HG03135 (cell line): ENCODE data around the gene CDHR2.
A peak's percentile ranks its signal among the peaks of the same experiment; 100 is the strongest.

Source experiments
- ATAC-seq: cut with Tn5 transposase; IDR thresholded peaks from one replicate; pipeline ENCODE4 v1.9.1; 2021; ENCODE audit warnings: mild to moderate bottlenecking, moderate library complexity; ENCODE audit not compliant: unreplicated experiment

The CDHR2 gene

DNA sequence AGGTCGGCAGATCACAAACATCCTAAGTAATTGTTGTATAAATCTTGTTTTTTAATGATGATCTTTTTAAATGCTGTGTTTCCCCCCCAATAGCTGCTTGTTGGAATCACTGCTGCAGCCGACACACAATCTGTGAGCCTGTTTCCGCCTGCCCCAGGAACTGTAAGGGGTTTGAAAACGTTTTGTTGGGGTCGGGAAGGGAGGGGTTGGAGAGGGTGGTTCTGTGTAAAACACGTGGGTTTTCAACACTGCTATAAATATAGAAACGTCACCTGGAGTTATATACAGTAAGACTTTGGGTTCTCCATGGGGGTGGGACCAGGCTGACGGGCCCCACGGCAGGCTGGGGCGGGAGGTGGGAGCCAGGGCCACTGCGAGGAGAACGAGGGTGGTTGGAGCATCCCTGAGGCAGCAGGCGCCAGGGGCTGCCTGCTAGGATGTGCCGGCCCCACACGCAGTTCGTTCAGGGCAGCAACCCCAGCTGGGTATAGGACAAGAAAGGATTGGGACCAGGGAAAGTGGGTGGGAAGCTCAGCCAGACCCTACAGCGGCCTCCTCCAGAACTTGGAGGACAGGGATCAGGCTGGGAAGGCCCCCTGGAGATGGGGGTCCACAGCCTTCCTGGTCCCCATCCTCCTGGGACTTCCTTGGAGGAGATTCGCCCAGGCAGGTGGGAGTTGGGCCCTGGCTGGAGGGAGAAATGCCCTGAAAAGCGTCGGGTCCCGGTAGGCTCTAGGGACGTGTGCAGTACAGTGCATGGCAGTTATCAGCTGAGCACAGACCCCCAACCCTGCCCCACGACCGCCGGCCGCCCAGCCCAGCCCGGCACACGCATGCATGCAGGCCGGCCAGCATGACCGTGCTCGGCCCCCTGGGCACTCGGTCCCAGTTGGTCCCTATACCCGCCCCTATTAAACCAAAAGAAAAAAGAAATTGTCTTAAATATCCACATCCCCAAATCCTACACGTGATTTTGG lies 21.6 kb upstream of the CDHR2 start:
- ATAC-seq, result no peak

GRCh38 chr5:176528301-176528700 lies 20.8 kb upstream of the CDHR2 start:
- no peak for ATAC-seq

DNA sequence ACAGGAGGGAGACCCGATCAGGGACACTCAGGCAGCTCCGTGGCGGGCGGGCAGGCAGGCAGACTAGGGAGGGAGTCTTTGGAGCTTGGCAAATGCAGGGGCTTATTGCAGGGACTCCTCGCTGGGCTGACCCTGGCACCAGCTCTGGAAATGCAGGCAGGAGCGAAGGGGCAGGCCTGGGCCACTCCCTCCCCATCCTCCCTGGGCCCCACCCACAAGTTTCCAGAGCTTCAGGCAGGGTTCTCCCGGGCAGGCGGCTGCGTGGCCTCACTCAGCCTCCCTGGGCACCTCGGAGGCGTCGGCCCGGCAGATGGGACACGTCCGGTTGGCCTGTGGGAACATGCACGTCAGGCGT lies 20.4 kb upstream of the CDHR2 start:
- ATAC-seq, result no peak

DNA sequence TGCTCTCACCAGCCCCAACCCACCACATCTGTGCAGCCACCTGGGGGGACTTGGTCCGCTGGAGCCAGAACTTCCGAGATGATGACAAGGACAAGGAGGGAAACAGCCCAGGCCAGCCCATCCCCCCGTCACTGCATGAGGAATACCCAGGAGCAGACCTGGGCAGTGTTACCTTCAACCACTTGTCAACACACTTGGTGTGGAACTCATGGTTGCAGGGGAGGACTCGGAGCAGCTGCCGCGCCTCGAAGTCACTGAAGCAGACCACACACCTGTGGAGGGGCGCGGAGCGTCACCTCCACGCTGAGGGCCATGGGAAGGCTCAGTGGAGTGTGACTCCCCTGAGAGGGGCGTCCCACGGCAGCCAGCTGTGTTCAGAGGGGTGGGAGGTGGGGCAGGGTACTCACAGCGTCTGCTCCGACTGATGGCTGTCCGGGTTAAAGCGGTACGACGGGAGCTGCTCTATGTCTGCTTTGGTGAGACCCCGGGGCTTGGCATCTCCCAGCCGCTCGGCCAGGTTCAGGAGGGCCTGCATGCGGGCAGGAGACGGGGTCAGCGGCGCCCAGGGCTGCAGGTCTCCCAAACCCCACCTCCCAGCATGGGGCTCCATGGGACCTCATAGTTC lies 19.9 kb upstream of the CDHR2 start:
- no peak for ATAC-seq

DNA sequence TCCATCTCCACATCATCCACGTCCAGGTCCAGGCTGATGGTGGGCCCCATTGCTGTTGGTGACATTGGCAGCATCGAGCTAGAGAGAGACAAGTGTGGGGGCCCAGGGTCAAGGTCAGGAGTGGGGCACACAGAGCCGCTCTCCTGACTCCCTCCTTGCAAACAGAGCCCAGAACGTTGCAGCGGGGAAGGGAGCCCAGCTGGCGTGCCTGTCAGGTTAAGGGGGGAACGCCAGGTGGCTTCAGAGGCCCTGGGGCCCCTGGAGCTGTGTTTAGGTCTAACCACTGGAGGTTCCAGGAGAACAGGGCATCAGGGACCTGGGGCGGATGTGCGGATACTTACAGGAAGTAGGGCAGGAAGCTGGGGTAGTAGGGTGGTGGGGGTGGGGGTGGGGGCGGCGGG lies 19.4 kb upstream of the CDHR2 start:
- ATAC-seq, result no peak

DNA sequence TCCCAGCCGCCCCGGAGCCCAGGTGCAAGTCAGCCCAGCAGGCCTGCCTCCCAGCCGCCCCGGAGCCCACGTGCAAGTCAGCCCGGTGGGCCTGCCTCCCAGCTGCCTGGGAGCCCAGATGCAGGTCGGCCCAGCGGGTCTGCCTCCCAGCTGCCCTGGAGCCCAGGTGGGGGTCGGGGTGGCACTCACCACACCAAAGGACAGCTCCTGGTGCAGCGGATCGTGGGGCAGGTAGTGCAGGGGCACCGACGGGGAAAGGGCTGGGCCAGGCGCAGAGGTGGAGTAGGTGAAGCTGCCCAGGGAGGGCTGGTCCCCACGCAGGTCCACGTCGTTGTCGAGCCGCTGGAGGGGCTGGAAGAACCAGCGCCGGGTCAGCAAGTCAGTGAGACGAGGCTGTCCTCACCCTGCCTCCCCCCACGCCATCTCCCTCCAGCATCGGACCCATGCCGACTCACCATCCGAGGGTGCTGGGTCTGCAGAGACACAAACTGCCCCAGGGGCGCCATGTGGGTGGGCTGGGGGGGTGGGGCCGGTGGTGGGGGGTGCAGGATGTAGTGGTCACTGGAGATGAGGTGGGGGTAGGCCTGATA lies 18.7 kb upstream of the CDHR2 start:
- no peak for ATAC-seq

- no peak for ATAC-seq
These were observed 17.9 kb upstream of the CDHR2 start for GRCh38 chr5:176530983-176531901.

GRCh38 chr5:176531902-176532493 lies 17.1 kb upstream of the CDHR2 start:
- ATAC-seq, result no peak

GRCh38 chr5:176532795-176533194 lies 16.3 kb upstream of the CDHR2 start:
- no peak for ATAC-seq

DNA sequence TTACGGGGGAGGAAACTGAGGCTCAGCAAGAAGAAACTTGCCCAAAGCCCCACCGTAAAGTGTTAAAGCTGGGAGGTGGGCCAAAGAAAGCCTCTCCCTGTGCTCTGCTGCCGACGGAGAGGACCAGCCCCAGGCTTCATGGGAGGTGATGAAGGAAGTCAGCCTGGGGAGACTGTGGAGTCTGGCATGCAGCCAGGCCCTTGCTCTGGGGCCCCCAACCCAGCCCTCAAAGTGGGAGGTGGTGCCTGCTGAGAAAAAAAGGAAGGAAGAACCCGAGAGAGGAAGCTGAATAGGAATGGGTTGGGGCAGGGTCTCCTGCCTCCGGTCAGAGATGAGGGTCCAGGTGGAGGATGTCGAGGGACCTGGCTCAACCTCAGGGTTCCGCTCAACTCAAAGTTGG lies 15.8 kb upstream of the CDHR2 start:
- no peak for ATAC-seq

DNA sequence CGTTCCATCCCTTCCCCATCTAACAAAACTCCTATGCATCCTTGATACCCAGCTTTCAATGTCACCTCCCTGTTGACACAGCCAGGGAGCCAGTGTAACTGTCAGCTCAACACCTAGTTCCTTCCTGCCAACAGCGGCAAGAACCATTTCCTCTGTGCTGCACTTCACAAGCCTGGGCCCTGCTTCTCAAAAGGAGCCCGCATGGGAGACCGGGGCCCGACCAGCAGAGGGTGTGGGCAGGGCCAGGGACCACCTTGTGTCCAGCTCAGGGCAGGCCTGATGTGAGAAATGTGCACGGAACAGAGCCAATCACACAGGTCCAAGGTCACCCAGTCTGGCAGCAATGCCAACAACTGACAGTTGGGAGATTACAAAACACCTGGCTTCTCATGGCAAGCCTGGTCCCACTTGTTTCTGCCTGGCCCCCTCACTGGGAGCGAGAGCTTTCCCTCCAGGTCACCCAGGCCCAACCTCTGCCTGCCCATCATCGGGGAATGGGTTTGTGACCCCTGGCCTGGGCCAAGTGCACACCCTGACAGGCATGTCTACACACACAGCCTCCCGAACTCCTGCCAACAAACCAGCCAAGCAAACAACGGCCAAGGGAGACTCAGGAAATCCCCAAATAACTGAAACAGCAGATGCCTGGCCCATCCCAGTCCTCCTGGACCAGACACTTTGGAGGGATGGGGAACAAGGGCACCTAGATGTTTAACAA lies 15.1 kb upstream of the CDHR2 start:
- ATAC-seq, result no peak

GRCh38 chr5:176534640-176535039 lies 14.5 kb upstream of the CDHR2 start:
- ATAC-seq, result no peak

DNA sequence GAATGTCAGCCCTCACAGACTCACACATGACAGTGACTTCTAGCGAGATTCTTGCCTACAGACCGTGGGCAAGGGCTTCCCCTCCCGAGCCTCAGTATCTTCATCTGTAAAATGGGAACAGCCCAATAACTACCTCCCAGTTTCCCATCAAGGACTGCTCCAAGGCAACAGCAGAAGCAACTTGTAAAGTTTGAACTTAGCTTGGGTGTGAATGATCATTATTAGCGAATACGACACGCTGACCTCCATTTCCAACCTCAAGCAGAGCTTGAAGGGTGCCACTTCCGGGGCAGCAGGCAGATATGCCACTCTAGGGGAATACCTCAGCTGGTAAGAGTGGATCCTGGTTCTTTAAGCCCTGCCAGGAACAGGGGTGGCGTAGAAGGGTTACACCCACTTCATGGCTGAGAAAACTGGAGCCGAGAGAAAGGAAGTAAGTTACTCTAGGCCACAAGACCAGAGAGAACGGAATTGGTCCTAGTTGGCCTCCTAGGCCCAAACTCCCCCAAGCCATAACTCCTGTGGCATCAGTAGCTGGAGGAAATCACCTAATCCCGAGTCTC lies 14.0 kb upstream of the CDHR2 start:
- ATAC-seq, result no peak

DNA sequence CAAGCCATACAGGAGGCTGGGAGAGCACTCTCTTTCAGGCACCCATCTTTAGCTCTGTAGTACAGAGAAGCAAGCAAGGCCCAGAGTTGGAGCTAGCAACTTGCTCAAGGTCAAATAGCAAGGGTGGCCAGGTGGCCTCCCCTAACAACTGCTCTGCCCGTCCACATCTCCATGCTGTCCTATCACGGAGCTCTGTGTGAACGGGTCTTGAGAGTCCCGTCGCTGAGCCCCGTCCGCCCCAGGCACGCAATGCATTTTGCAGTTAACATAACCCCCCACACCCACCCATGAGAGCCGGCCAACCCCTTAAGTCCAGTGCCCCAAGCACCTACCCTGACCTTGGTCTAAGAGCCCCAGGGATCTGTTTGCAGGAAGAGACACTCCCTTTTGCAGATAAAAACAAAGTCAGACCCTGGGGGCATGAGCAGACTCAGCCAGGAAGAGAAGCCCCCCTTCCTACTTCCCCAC lies 13.4 kb upstream of the CDHR2 start:
- ATAC-seq, result no peak

- ATAC-seq, result no peak
These were observed 12.8 kb upstream of the CDHR2 start for GRCh38 chr5:176536132-176536901.

DNA sequence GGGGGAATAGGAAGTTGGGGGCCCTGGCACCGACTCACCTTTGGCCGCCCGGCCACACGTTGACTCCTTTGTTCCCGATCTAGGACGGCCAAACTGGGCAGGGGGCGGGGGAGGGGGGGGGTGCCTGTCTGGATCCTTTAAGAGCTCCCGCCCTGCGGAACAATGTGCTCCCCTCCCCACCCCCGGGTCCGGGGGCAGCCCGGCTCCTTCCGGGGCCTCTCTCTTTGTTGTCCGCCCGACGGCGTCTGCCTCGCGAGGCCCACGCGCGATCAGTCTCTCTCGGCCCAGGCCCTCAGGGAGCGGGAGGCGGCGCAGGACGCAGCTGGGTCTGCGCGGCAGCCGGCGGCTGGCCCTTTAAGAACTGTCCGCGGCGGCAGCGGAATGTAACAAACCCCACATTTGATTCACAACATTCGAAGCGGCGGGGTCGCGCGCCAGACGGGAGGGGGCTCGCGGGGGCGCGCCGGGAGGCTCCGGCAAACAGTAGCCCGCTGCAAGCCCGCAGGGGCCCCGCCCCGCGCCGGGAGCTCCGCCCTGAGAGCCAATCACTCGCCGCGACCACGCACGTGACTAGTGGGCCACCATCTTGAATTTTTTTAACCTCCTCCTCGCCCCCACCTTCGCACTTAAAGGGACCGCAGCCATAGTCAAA lies 12.1 kb upstream of the CDHR2 start, which contains the start of gene RNF44:
Gene RNF44, minus strand, starts transcription at position 501 of the 652 bp plus-strand sequence. CDS start 4,930 bp downstream, outside the sequence.
- ATAC-seq, result peak; percentile 53

DNA sequence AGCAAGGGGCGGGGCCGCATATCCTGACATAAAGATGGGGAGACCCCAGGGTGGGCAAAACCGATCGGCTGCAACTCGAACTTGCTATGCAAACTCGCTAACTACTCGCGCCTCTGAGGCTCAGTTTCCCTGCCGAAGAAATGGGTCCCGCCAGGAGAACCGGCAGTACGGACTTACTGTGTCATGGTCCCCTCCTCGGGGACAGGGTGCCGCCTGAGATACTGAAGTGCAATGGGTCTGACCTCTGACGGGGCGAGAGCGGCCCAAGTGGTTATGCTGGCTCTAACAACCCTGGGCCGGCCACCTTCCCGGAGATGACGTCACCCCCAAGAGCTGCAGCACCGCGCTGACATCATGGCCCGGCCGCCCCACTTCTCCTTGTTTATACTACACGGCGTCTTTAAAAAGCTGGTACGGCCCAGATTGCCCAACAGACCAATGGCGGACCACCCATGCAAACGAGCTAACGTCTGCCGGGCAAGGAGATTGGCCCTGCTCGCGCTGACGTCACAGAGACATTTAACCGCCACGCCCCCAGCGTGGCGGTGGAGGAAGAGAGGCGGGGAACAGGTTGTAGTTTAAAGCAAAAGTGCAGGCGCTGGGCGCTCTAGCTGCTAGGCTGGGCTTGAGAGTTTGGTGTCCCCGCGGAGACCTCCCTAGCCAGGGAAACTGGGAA lies 11.4 kb upstream of the CDHR2 start:
- peak; percentile 72 for ATAC-seq
